Esophagus muscularis mucosa (tissue), 4 donors: Measurements from ENCODE around the gene LPO.

Experiments
- EP300 ChIP-seq: sonication (generic); formaldehyde crosslinking; IDR thresholded peaks from one replicate; pipeline ENCODE4 v1.6.1; 2017; ENCODE audit warnings: antibody characterized with exemption
- POLR2A ChIP-seq: fragments of 450-650 bp; IDR thresholded peaks from one replicate; pipeline ENCODE4 v1.6.1; 2017; ENCODE audit warnings: antibody characterized with exemption, moderate library complexity, mild to moderate bottlenecking, low read depth
- POLR2AphosphoS5 ChIP-seq, 2 donors: sonication (generic); formaldehyde crosslinking; IDR thresholded peaks; one replicate each; pipeline ENCODE4 v1.6.1; 2017; ENCODE audit warnings: antibody characterized with exemption in 2 of 2
- TF ChIP-seq, protein P1 (sequence below), 3 experiments: fragments of 200-600 bp in 2 of 3; fragments of 450-650 bp in 1 of 3; sonication (generic) in 2 of 3; IDR thresholded peaks; one replicate each; pipeline ENCODE4 v1.5.1; 2017 to 2019; ENCODE audit warnings: antibody characterized with exemption in 3 of 3, mild to moderate bottlenecking in 2 of 3, moderate library complexity in 1 of 3

DNA sequence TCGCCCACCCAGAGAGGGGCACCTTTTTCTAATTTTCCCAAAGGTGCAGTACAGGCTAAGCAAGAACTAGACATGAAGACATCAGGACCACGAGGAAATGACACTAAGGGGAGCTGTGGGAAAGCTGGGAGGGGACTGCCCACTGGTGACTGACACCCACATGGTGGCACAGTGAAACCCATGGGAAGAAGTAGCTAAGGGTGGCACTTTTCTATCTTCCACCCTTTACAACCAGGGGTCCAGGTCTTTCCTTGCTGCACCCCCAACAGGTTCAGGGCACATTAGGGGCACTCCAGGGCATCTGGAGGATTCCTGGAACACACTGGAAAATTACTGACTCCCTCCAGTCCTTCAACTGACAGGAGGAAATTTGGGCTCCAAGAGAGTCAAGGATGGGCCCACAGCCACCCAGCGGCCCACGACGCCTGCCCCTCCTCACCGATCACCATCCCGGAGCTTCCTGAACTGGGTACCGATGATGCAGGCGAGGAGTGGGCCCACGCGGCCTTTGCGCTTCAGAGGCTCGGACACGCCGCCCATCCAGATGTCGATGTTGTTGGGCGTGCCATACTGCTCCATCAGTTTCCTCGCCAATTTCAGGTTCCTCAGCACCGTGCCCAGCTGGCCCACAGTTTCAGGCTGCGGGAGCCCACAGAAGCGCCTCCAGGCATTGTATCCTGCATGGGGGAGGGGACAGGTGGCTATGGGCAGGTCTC is 33.0 kb downstream of the LPO start:
- TF ChIP-seq, protein P1, sequence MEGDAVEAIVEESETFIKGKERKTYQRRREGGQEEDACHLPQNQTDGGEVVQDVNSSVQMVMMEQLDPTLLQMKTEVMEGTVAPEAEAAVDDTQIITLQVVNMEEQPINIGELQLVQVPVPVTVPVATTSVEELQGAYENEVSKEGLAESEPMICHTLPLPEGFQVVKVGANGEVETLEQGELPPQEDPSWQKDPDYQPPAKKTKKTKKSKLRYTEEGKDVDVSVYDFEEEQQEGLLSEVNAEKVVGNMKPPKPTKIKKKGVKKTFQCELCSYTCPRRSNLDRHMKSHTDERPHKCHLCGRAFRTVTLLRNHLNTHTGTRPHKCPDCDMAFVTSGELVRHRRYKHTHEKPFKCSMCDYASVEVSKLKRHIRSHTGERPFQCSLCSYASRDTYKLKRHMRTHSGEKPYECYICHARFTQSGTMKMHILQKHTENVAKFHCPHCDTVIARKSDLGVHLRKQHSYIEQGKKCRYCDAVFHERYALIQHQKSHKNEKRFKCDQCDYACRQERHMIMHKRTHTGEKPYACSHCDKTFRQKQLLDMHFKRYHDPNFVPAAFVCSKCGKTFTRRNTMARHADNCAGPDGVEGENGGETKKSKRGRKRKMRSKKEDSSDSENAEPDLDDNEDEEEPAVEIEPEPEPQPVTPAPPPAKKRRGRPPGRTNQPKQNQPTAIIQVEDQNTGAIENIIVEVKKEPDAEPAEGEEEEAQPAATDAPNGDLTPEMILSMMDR (IDR thresholded peaks at IDR 0.05), result no peak
- TF ChIP-seq POLR2AphosphoS5 (IDR thresholded peaks at IDR 0.05) (no peak), POLR2A (no peak), EP300 (no peak)
